HG03575 (cell line): ENCODE results near the gene PDLIM7.
"Not testable (repeated sequence)": the region's sequence is repeated elsewhere in the genome, so short reads cannot be mapped to it uniquely, and the experiment has no call there.

ENCODE experiments used
- ATAC-seq: cut with Tn5 transposase; IDR thresholded peaks from one replicate; pipeline ENCODE4 v1.9.1; 2021; ENCODE audit not compliant: unreplicated experiment, insufficient number of reproducible peaks, low FRiP score; ENCODE audit errors: extremely low read depth

PDLIM7 gene

DNA sequence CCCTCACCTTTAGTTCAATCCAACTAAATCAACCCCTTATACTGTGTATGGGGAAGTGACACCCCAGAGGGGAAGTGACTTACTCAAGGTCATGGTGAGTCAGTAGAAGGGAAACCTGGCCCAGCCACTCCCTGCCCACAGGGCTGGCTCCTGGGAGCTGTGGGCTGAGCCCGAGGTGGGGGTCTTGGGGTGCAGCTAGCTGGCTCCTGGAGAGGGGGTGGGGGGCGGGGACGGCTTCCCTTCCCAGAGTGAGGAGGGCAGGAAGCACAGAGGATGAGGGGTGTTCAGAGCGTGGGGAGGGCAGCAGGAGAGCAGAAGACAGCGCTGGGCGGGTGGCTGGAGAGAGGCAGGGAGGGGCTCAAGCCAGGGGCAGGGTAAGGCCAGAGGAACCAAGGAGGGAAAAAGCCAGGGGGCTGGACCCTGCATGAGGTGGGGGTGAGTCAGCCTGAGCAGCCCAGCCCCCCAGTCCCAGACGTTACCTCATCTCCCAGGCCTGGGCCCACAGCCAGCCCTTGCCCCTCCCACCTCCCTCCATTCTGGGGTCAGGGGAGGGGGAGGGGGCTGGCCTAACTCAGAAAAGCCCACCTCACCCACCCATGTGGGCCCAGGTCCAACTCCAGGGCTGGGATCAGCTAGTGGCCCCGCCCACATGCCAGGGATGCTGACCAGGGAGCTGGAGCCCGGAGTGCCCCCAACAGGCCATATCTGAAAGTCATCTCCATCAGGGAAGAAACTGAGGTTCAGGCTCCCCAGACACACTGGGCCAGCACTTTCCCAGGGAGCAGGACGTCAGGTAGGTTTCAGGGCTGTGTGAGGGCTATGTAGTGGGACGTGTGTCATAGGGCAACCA lies 2.8 kb downstream of the PDLIM7 start:
- no peak for ATAC-seq

- ATAC-seq = no peak
Measured at GRCh38 chr5:177493795-177494345, 3.5 kb downstream of the PDLIM7 start.

- no peak for ATAC-seq
Measured at GRCh38 chr5:177492841-177493240, 4.6 kb downstream of the PDLIM7 start.

DNA sequence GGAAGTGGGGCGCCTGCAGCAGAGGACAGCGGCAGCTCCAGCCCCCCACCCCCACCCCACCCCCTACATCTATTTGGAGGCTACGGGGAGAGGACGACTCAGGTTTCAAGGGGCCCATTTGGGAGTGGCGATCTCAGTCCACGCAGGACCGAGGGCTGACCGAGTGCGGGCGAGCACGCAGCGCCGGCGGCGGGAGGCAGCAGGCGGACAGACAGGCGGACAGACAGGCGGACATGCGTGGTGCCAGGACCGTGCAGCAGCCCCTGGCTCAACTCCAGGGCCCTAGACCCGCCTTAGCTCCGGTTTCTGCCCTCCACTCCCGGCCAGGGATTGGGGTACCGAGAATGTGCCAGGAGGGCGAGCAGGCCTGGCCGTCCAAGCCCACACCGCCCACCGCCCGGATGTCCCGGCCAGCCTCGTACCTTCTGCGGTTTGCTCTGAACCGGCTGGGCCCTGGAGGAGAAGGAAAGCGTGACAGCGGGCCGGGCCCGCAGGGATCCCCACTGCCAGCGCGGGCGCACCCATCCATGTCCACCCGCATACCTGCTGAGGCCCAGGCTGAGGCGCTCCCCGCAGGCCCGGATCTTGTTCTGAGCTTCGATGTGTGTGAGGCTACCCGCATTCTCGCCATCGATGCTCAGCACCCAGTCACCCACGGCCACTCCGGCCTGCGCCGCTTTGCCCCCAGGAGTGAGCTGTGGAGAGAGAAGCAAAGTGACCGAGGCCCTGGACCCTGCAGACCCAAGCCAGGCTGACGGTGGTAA lies 5.2 kb downstream of the PDLIM7 start:
- ATAC-seq = no peak

GRCh38 chr5:177491429-177491945 lies 5.9 kb downstream of the PDLIM7 start:
- no peak for ATAC-seq

DNA sequence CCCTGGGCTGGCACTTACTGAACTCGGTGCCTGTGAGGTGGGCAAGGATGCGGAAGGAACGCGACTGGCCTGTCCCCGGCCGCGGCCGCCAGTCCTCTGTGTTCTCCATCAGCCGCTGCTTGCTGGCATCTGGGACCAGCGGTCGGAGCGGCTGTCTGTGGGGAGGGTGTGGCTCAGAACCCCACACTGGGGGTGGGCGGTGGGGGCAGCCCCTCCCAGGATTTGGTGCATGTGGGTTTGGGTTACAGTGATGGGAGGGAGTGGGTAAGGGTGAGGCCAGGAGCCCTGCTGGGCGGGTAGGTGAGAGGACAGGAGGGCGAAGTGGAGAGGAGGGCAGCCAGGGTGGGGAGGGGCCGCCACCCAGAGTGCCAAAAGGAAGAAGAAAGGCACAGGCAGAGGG lies 6.4 kb downstream of the PDLIM7 start:
- ATAC-seq = no peak

DNA sequence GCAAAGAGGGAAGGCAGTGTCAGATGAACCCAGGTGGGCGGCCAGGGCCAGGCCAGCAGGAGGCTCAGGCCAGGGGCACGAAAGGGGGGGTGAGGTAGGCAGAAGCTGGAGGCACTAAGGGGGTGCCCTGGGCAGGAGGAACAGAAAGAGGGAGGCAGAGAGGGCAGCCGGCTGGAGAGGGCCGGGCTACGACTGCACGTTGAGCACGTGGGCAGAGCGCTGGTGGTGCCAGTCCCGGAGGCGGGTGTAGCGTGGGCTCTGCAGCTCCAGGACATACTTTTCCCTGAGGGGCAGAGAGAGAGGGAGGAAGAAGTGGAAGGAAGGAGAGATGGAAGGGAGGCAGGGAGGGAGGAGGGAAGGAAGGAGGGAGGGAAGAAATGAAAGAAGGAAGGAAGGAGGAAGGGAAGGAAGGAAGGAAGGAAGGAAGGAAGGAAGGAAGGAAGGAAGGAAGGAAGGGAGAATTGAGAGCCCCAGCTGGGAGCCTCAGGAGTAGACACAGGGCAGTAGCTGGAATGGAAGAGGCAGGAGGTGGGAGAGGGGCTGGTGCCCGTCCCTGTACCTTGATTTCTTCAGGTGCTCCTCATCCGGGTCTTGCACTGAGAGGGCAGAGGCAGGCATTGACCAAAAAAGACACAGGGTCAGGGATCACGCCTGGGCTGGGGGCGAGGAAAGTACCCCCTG lies 7.0 kb downstream of the PDLIM7 start:
- no peak for ATAC-seq

- ATAC-seq = no peak
Measured at GRCh38 chr5:177489119-177489716, 8.2 kb downstream of the PDLIM7 start.

DNA sequence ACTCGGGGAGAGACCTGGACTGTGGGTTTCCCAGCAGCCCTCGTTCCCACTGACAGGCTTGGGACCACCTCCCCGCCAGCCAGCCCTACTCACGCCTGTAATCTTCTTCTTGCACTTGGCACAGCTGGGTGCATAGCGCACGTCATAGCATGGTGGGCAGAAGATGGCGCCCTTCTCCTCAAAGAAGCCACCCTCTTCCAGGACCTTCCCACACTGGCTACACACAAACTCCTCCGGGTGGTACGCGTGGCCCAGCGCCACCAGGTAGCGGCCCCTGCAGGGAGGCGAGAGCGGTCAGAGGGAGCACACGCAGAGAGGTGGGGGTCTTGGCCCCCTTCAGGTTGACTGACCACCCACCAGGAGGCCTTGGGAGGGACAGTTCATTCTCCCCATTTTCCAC lies 9.4 kb downstream of the PDLIM7 start:
- no peak for ATAC-seq

GRCh38 chr5:177487144-177487543 lies 10.3 kb downstream of the PDLIM7 start:
- ATAC-seq = no peak

- no peak for ATAC-seq
Measured at GRCh38 chr5:177486256-177486655, 11.1 kb downstream of the PDLIM7 start.

- not testable (repeated sequence) for ATAC-seq
Measured at GRCh38 chr5:177485753-177486152, 11.7 kb downstream of the PDLIM7 start.

DNA sequence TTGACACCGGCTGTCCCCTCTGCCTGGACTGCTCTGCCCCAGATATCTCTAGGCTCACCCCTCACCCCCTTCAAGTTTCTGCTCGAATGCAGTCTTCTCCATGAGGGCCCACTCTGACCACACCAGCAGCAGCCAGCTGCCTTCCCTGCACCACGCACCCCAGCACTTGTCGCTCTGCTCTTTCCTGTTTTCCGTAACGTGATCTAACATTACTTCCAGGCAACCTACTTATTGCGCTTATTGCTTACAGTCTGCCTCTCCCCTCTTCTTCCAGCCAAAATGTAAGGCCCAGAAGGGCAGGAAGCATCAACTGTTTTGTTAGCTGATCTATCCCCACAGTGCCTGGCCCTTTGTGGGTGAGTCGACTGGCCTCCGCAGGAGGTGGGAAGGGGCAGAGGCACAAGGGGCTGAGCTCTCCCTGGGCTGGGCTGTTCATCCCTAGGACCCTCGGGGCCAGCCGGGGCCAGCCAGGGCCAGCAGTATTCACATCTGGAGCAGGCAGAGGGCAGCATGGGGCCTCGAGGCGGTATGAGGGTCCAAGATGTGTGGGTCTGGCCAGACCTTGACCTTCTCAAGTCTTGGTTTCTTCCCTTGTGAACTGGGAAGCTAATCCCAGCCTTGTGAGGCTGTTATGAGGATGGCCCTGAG lies 12.4 kb downstream of the PDLIM7 start:
- no peak for ATAC-seq

GRCh38 chr5:177483994-177484901 lies 13.2 kb downstream of the PDLIM7 start:
- ATAC-seq = no peak

DNA sequence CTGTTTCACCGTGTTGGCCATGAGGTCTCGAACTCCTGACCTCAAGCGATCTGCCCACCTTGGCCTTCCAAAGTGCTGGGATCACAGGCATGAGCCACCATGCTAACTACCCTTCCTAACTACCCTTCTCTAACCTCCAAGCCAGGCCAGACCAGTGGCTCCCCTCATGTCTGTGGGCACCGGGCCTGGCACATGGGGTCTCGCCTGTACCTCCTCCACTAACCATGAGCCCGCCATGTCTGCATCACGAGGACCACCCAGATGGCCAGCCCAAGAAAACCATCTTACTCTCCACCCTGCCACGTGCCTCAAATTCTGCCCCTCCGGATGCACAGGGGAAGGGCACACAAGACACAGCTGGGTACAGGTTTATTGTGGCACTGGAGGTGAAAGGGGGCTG lies 14.4 kb downstream of the PDLIM7 start:
- ATAC-seq = no peak

DNA sequence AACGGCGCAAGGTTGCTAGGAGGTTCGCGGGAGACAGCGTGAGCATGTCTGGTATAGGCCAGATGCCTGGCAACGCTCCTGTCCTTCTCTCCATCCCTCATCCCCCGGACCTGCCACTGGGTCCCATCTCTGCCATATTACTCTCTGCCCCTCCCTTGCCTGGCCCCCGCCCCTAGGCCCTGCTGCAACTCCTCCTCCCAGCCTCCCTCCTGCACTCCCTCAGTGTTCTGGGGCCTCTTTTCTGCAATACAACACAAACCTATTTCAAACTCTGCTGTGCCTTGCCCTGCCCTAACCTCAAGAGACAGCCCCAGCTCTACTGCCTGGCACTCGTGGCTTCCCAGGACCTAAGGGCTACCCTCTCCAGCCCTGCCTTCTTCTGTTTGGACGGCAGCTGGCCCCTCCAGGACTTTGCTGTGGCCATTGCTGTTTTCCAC lies 15.0 kb downstream of the PDLIM7 start:
- ATAC-seq = no peak

- no peak for ATAC-seq
Measured at GRCh38 chr5:177479774-177480173, 17.6 kb downstream of the PDLIM7 start.
